AG09319 (cell line): Measurements from ENCODE around the gene CTNNBIP1.
A peak's percentile ranks its signal among the peaks of the same experiment; 100 is the strongest.

Experiments
- DNase-seq: peaks from one replicate; pipeline ENCODE4 v3.0.0-alpha.2; 2010; ENCODE audit warnings: low read depth; ENCODE audit errors: extremely low read depth
- CTCF ChIP-seq: IDR thresholded peaks from 2 replicates; pipeline ENCODE4 v1.5.1; 2011; ENCODE audit warnings: low read depth, mild to moderate bottlenecking, inconsistent platforms, low read length, moderate library complexity

CTNNBIP1 gene

GRCh38 chr1:9910423-9911178, 532 bp upstream of the CTNNBIP1 start:
- no peak for TF ChIP-seq CTCF

DNA sequence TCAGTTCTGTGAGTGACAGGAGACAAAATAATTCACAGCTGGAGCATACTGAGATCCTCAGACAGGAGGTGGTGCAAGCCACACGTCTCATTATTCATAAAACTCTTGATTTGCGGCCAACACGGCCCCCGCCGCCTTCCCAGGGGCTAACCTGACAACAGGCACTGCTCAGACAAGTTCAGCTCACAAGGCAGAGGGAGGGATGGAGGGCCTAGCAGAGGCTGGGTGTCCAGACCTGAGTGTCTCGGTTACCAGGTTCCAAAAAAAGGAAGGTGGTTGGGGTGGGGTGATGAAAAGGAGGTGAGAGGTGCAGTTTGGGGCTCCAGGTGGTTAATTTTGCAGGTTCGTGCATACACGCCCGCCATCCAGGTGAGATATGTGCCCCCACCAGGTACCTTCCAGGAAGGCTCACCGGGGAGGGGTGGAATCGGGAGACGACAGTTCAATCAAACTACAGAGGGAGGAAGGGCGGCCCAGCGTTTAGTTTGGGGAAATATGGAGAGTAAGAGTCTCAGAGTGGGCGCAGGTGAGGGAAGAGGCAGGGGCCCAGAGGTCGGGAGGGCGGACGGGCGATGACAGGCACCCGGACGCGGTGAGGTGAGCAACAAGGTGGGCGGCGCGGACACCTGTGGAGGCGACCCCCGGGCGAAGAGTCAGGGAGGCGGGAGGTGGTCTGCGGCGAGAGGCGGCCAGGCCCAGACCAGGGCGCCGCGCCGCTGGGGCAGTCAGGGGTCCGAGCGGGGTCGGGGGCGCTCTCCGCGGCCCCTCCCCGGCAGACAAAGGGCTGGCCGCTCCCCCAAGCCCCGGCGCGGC, 629 bp downstream of the CTNNBIP1 start:
- no peak for DNase-seq
- TF ChIP-seq CTCF, result no peak

More at GRCh38 chr1:9910423-9911178, 532 bp upstream of the CTNNBIP1 start:
- peak; percentile 97 for DNase-seq

DNA sequence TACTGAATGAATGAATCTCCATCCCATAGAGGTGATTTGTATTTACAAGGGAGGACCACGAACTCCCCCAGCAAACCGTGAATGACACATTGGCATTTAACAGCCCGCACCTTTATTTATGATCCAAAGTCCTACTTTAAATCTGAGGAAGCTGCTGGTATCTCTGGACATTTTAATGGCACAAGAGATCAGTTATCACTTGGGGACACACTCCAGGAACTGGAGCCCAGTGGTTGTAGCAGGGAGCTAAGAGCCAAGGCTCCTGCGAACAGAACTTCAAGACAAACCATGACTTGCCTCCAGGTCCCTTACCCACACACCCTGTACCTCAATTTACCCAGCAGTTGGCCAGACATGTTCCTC, 1.2 kb downstream of the CTNNBIP1 start:
- no peak for TF ChIP-seq CTCF
- DNase-seq, result no peak

DNA sequence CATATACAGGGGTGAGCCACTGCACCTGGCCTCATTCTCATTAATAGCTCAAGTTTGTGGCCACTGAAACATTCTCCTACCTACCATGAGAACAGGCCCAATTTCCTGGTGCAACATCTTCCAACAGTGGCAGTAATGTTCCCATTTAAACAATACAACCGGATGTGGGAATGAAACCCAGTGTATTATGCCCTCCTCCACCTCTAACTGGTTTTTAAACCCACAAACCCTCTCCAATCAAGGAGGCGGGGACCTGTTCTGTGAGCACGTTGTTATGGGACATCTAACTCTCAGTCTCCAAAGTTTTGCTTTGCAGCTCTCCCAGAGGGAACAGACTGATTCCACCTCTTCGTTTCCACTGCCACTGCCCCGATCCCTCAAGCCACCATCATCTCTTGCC, 2.6 kb downstream of the CTNNBIP1 start:
- no peak for DNase-seq
- TF ChIP-seq CTCF, result no peak

DNA sequence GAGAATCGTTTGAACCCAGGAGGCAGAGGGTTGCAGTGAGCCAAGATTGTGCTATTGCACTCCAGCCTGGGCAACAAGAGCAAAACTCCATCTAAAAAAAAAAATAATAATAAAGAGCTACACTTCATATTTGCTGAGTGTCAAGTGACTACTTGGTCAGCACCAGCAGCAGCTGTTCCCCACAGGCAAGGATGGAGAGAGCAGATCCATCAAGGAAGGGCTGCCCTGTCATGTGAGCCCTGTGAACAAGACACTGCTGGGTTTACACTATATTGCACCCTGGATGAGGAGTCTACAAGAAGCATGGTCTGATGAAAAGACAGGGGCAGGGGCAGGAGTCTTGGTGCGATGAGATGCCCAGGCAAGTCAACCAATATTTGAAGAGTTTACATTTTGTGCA, 3.6 kb downstream of the CTNNBIP1 start:
- no peak for DNase-seq
- TF ChIP-seq CTCF, result no peak

- no peak for DNase-seq
- no peak for TF ChIP-seq CTCF
Measured at GRCh38 chr1:9905010-9905409, 5.1 kb downstream of the CTNNBIP1 start.

GRCh38 chr1:9904596-9904995, 5.5 kb downstream of the CTNNBIP1 start:
- no peak for TF ChIP-seq CTCF
- no peak for DNase-seq
